ENCODE data around the gene EVX1.

Gene EVX1

GRCh38 chr7:27220440-27220955 is 22.1 kb upstream of the EVX1 start:
- DNase-seq = peak in 2 of 42 donors; percentile 0 to 37
- intact Hi-C loops (cut with DNase I) = no loop called here

DNA sequence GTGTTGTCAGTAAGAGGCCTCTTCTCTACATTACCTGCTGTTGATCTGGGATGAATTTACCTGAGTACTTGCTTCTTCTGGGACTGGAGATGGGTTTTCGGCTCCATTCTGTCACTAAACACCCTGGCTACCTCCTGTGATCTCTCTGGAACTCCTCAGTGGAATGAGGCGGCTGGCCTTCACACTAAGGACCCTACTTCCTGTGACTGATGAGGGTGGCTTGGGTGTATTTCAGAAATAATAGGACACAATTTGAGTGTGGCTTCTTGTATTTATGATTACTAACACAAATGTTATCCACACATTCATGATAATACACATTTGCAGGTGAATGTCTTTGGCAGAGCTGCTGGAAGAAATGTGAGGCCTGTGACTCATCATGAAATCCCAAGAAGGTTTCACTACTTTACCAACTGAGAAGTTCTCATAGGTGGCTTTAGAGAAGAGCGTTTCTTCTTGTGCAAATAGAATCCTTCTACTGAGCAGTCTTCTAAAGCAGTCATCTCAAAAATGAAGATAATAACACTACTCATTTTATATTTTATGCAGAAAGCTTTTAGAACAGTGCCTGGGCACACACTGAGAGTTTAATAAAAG is 21.3 kb upstream of the EVX1 start:
- intact Hi-C loops (cut with DNase I) = no loop called here
- DNase-seq = peak in 1 of 42 donors; percentile 3

DNA sequence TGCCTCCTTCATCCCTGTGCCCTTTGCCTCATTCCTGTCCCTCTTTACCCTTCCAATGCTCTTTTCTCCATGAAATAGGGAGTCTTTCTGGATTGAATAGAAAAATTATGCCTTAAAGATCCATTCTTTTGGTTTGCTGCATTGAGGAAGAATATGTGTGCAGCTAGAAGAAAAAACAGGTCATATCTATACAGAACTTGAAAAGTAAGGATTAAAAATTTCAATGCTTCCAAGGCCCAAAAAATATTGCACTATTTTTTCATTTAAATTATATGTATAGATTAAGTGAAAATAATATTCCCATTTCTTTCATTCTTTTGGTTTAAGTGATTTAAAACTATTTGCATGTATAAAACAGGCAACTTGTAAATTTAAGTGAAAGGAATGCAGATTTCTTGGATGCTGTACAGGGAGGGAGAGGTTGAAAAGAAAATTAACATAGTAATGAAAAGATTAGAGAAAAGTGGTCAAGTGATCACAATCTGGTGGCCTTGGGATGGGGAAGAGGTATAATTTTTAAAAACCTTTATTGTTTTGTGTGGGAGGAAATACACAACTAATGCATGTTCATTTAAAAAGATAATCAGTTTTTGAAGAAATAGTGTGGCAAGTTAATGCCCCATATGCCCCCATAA is 18.5 kb upstream of the EVX1 start:
- DNase-seq = no peak

GRCh38 chr7:27224983-27225934 is 17.3 kb upstream of the EVX1 start:
- intact Hi-C loops (cut with DNase I) = no loop called here
- peak in 2 of 42 donors; percentile 12 to 35 for DNase-seq

More for the DNA sequence above, 18.5 kb upstream of the EVX1 start:
- intact Hi-C loops (cut with DNase I) = no loop called here

DNA sequence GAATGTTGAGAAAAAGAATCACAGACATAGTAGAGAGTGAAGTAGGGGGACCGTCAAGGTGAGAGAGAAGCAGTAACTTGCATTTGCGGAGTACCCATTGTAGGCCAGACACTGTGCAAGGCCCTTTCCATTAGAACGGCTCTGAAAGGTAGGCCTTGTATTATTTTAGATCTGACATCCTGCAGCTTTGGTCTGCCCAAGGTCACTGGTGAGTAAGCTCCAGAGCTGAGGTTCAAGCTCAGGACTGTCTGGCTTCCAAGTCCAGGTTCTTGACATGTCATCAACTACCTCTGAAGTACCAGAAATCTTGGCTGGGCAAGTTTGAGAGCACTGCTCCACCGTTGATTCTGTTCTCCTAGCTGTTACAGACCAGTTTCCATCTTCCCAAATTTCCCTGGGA is 13.2 kb upstream of the EVX1 start:
- intact Hi-C loops (cut with DNase I) = no loop called here
- DNase-seq = no peak

DNA sequence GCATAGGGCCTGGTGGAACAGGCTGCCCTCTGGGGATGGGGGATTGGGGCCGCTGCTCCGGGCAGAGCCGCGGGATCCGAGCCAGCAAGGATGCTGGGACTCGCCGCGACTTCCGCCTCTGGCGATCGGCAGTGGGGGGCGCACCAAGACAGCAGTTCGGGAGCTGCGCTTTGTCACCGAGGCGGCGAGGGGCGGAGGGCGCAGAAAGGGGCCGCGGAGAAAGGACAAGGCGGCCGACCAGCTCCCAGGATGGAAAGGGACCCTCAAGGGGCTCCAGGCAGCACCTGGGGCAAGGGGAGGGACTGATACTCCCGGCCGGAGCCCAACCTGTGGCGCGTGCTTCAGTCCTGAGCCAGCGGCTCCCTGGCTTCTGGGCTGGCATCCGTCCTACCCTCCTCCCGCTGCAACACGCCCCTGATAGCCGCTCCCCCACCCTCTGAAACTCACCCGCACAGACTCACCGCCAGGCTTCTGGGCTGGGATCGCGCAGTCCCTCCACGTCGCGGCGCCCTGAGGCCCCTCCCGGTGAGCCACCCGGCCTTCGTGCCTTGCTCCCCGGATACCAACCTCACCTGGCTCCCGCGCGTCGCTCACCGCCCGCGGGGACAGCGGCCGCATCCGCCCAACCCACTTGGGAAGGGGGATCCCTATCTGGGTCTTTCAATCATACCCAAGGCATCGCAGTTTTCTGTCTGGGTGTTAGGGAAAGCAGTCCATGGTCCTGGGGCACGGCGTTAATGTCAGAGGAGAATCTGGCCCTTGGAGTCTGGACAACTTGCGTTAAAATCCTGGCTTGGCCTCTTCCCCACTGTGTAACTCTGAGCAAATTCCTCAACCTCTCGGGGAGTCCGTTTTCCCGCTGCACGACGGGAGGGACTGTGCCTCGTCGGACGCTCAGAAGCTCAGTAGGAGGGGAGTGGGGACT is 7.0 kb upstream of the EVX1 start:
- DNase-seq = peak in 39 of 42 donors; percentile 13 to 61 (median 39)
- intact Hi-C loops (cut with DNase I) = no loop called here

DNA sequence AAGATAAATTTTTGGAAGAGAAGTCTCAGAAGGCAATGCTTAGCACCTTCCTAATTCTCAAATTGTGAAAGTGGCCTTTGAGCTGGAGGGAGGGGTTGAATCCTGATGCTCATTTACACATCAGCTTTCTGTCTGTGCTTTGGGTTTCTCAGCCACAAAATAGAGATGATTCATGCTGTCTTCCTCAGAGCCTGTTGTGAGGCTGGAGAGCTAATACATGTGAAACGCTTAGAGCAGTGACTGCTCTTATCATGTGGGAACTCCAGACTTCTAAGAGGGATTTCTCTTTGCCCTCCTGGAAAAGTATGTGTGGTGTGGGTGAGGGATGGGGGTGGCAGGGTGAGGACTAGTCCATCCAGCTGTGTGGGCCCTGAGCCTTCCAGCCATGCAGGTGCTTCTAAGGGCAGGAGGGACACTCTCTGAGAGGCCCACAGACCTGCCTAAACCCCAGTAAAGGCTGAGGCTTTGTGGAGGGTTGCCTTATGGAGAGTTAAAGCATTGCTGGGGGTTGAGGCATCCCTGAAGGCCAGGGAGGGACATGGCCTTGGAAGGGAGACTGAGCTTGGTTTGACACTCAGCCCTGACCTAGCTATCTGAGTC is 4.8 kb upstream of the EVX1 start:
- DNase-seq = peak in 1 of 42 donors; percentile 2
- intact Hi-C loops (cut with DNase I) = no loop called here

DNA sequence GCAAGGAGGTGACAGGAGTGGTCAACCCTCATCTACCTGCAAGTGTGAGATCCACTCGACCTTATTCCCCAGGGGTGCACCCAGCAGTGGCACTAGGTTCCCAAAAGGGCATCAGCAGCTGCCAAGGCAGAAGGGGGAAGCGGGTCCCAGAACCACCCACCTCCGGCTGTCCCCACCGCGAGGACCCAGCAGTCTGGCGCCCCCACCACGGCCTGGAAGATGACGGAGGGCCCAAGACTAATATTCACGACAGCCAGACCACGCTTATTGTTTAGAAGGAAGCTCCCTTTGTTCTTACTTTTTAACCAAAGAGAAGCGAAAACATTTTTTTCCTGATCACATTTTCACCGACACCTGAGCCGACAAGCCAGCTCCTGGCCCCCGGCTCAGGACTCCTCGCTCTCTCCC is 3.6 kb upstream of the EVX1 start:
- intact Hi-C loops (cut with DNase I) = no loop called here
- no peak for DNase-seq

- intact Hi-C loops (cut with DNase I) = no loop called here
- DNase-seq = peak in 1 of 42 donors; percentile 29
These were observed 3.1 kb upstream of the EVX1 start for GRCh38 chr7:27239387-27240014.

- intact Hi-C loops (cut with DNase I) = no loop called here
- DNase-seq = no peak
These were observed 2.4 kb upstream of the EVX1 start for GRCh38 chr7:27240015-27240731.

- DNase-seq = no peak
- intact Hi-C loops (cut with DNase I) = no loop called here
These were observed 1.2 kb upstream of the EVX1 start for GRCh38 chr7:27241189-27242056.

GRCh38 chr7:27242154-27242553 is 448 bp upstream of the EVX1 start:
- DNase-seq = no peak
- intact Hi-C loops (cut with DNase I) = no loop called here

DNA sequence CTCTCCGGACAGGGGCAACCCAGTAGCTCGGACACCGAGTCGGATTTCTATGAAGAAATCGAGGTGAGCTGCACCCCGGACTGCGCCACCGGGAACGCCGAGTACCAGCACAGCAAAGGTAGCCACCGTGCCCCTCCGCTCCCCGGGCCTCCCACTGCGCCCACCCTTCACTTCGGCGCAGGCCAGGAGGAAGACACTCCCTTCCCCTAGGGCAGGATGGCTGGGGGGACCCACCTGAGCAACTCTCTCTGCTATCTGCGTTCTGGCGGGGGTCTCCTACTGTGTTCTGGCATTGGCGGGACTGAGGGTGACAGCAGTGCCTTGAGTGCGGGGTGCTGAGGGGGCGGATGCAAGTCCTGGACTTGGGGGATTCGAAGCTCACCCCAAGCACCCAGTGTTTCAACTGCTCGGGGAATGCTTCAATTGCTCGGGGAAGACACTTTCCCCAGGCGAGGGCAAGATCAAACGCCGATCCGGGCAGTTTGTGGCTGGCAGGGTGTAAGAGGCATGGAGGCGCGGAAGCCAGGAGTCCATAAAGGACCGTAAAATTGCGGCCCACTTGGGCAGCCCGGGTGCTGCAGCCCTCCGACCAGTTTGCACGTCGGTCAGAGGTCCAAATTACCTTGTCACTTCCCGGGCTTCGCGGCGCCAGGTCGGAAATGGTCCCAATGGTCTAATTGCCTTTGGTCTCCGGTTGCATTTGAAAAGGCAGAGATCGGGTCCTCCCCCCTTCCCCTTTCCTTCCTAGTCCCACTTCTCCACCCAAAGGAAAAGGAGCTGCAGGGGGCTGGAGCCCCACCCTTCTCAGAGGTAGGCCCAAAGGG is 950 bp downstream of the EVX1 start:
- DNase-seq = no peak
- intact Hi-C loops (cut with DNase I) = no loop called here

DNA sequence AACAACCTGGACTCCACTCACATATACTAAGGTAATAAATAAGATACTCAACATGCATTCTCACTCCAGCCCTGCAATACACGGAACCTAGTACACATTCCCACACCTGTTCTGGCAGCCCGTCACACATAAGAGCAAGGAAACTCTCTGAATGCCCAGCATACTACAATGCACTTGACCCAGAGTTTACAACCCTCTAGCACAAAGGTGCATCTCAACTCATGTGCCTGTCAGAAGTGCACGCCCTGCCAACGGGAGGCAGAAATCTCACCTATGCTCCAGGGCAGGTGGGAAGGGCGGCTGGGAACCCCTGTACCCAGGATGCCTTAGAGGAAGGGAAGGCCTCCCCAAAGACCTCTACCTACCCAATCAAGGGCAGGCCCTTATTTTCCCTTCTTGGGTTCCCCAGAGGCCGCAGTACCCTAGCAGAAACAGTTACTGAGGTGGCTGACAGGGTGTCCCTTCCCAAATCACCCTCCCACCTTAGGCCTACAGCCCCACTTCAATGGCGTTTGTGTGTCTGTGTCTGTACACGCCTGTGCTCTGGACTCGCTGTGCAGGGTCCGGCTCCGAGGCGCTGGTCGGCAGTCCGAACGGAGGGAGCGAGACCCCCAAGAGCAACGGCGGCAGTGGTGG is 2.0 kb downstream of the EVX1 start:
- intact Hi-C loops (cut with DNase I) = no loop called here

More for the DNA sequence above, 2.0 kb downstream of the EVX1 start:
- DNase-seq = no peak
